Activated effector memory CD4-positive, alpha-beta T cell treated with Interleukin-2 at 50 U/mL for 16 hours (primary cell): ENCODE data around the gene NEUROG1.
A peak's percentile ranks its signal among the peaks of the same experiment; 100 is the strongest.

Experiments used
- DNase-seq: peaks from one replicate; pipeline ENCODE4 v3.0.0-alpha.2; 2020

Gene NEUROG1

GRCh38 chr5:135561266-135561665, 25.5 kb upstream of the NEUROG1 start:
- DNase-seq, result no peak

DNA sequence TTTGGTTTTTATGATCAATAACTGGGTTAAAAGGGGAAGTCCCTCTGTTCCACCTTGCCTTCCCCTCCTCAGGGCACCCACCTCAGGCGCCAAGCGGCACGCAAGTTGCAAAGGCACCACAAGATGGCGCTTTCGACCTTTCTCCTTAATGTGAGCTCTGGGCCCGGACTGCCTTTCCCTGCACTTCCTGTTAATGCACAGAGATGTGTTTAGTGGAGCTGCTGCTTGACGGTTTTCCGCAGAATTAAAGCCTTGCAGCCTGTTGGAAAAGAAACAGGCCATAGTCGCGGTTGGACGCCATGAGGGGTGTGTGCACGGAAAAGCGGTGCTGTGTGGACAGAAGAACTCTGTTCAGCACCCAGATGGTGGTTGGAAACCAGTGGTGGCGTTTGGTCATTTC, 25.1 kb upstream of the NEUROG1 start:
- peak; percentile 30 for DNase-seq

GRCh38 chr5:135559354-135559753, 23.6 kb upstream of the NEUROG1 start:
- no peak for DNase-seq

DNA sequence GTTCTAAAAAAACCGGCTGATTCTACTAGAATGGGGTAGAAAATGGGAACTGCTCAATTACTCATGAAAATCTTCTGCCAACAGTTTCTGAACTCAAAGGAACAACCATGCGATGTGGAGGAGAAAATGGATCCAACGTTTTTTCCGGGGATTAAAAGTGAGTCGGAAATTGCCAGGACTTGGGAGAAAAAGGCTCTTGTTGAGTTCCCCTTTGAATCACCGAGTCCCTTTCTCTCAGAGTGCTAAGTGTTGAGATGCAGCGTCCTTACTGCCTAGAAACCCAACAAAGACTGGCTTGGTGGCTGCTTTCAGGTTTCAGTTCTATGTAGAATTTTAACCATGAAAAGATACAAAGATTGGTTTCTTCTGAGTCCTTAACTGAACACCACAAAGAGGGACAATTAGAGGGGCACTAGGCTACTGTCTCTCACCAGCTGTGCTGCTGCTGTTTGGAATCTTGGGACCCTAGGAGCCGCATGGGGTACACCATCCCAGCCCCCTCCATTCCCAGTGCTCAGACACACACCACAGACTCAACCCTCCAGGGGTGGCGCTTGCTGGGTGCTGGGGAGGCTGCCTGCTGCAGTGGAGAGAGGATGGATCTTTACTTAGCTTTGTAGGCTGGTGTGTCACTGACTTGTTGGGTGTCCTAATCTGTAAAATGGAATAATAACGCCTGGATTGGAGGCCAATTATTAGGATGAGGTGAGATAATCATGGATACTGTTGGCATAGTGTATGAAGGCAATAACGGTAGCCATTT, 21.5 kb upstream of the NEUROG1 start:
- DNase-seq, result no peak

DNA sequence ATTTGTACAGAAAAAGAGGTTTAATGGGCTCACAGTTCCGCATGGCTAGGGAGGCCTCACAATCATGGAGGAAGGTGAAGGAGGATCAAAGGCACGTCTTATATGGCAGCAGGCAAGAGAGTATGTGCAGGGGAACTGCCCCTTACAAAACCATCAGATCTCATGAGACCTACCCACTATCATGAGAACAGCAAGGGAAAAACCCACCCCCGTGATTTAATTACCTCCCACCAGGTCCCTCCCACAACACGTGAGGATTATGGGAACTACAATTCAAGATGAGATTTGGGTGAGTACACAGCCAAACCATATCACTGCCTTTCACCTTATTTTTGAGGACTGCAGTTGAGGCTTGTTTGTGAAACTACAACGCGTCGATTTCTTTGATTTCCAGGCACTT, 20.9 kb upstream of the NEUROG1 start:
- DNase-seq, result no peak

GRCh38 chr5:135555530-135555929, 19.8 kb upstream of the NEUROG1 start:
- no peak for DNase-seq

GRCh38 chr5:135553688-135554462, 18.1 kb upstream of the NEUROG1 start:
- no peak for DNase-seq

DNA sequence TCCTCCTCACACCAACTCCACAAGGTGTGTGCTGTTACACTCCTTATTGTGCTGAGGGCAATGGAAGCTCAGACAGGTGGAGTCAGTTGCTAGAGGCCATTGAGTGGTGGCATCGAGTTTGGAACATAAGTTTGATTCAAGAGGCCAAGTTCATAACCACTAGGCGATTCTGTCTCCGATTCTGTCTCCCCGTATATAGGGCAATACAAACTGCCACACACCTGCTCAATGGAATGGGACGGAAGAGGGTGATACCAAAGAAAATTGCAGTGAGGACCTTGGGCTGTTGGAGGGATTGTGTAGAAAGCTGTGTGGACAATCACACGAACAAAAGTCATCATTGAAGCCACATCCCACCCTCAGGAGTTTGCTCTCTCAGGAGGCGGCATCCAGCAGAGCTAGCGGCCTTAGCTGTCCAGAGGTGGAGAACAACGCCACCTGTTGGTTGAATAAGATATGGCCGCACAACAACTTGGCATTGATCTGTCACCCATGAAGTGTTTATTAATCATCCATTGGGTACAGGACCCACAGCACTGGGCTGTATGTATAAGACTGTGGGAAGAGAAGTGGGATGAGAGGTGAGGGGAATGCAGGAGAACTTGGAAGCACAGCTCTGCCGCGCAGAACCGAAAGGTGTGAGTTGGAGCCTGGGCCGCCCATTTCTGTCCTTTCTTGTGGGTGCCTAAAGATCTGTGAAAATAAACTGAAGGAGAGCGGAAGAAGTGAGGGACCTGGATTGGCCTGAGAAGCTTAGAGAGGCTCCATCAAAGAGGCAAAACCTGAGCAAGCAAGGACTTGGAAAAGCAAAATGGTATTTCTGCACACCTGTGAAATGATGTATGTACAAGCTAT, 16.1 kb upstream of the NEUROG1 start:
- DNase-seq, result peak; percentile 14

DNA sequence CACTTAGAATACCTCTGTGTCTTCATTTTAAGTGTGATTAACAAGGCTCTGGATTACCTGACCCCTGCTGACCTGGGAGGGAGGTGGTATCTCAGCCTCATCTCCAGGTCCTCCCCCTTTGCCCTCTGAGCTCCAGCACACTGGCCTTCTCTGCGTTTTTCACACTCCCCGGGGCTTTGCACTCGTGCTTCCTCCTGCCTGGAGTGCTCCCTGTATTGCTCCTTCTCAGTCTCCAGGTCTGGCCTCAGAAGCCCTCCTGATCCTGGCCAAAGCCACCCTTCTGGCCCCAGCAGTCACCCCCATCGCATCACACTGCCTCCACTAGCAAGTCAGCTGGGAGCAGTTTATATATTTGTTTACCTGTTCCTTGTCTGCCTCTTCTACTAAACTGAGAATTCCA, 13.6 kb upstream of the NEUROG1 start:
- DNase-seq, result no peak

GRCh38 chr5:135547590-135548254, 12.0 kb upstream of the NEUROG1 start:
- no peak for DNase-seq

- DNase-seq, result no peak
Observed at GRCh38 chr5:135546912-135547311, 11.1 kb upstream of the NEUROG1 start.

DNA sequence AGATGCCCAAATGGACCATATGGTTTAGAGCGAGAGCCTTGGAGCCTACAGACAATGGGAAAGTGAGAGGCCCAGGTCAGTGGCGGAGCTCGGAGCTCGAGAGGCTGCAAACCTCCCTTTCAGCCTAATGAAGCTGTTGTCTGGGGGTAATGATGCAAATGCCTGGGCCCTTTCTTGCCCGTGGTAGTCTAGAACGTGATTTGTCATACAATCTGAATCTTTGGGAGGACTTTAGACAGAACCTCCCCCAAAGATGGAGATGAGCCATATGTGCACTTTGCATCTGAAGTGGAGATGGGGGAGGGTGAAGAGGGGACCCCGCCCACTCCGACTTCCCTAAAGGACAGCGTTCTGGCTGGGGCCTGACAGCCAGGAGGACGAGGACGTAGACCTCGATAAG, 10.3 kb upstream of the NEUROG1 start:
- DNase-seq, result no peak

DNA sequence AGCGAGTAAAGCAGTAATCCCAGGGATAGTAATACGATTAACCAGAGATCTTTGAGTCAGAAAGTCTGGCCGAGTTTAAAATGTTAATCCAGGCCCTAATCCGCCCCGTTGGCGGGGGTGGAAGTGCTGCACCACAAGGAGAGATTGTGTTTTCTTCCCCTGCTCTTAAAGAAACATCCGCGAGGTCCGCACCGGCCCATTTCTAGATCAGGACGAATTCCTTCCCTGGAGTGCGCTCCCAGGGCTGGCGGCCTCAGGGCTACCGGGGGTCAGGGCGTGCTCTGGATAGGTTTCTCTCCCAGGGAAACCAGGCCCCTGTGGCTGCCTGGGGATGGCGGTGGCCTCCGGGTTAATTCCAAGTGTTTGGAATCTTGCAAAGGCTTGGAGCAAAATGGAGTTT, 9.3 kb upstream of the NEUROG1 start:
- no peak for DNase-seq

- no peak for DNase-seq
Observed at GRCh38 chr5:135543485-135544304, 7.9 kb upstream of the NEUROG1 start.

DNA sequence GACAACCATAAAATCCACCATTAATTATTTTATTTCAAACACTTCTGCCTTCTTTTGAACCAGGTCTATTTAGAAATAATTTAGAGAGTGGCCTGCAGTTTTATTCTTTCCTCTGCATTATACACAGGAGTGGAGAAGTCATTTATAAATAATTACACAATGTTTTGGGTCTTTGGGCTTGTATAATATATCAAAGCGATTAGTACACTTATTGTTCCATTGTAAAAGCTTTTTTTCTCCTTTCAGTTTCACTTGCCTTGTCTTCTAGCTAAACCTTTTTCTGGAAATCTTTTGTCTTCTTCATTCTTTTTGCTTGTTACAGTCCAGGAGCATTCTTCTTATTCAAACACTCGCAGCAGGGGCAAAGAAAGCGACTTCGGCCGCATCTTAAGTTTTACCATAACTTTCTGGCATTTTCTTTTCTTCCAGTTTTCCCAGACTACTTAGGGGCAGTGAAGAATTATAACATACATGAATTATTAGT, 7.3 kb upstream of the NEUROG1 start:
- no peak for DNase-seq

GRCh38 chr5:135541807-135542502, 6.2 kb upstream of the NEUROG1 start:
- DNase-seq, result no peak

- DNase-seq, result no peak
Observed at GRCh38 chr5:135539430-135540005, 3.8 kb upstream of the NEUROG1 start.

- DNase-seq, result no peak
Observed at GRCh38 chr5:135538261-135538660, 2.5 kb upstream of the NEUROG1 start.

DNA sequence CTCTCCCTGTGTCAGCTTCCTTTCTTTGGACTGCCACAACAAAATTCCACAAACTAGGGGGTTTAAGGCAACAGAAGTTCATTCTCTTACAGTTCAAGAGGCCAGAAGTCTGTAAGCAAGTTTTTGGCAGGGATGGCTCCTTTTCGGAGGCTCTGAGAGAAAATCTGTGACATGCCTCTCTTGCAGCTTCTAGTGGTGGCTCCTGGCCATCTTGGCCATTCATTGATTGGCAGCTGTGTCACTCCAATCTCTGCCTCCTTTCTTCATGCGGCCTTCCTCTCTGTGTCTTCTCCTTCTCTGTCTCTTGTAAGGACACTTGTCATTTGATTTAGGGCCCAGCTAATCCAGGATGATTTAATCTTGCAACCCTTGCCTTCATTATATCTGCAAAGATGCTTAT, 2.0 kb upstream of the NEUROG1 start:
- no peak for DNase-seq

DNA sequence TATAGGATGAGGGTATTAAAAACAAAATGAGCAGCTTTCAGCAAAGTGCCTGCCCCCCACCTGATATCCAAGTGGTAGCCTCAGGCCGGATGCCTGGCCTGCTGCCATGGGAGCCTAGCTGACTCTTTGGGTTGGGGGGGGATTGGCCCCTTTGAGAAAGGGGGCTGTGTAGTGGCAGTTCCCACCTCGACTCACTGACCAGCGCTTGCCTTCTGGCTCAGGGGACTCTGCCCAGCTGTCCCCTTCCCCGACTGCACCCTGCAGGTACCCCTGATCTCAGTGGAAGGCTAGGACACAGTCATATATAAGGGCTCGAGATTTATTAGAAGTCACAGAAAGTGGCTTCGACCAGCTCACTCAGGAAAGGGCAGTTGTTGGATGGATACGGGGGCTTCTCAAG, 1.5 kb upstream of the NEUROG1 start:
- DNase-seq, result no peak

- no peak for DNase-seq
Observed at GRCh38 chr5:135535420-135535819, 344 bp downstream of the NEUROG1 start.
